ENCODE measurements around the gene SKIDA1.
A peak's percentile ranks its signal among the peaks of the same experiment; 100 is the strongest.

Gene SKIDA1

DNA sequence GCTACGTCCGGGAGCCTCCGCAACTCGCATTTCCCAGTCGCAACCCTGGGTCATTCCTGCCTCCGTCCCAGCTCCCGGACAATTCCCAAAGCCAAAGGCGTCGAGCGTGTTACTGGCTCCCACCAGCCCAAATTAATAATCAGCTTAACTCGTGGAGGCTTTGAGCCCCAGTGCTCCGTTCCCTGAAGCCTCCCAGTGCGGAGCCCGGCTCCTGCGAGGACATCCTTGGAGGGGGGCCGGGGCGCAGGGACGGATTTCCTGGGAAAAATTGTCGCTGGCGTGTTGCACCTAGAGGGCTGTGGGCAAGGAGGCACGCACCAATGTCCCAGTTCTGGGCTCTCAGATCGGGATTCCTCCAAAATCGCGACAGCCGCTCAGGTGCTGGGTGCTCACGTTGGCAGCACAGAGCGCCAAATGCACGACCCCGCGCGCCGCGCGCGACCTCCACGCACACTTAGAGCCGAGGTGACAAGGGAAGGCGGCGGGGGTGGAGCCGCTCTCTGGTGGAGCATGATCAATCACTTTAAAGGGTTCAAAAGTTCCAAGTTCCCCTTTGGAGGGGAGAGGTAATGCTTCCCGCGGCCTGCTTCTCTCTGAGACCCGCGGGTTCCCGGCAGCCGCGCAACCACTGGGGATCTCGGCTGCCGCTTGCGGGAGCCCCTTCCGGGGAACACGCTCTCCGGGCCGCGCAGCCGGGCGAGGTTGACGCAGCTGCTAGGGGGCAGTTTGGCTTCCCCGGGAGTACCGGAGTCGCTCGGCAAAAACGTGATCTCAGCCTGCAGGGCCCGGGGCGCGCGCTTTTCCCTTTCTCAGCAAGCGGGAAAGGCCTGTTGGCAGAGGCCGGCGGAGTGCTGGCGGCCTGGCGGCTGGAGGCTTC is 25.5 kb downstream of the SKIDA1 start:
- TF ChIP-seq, protein P1, sequence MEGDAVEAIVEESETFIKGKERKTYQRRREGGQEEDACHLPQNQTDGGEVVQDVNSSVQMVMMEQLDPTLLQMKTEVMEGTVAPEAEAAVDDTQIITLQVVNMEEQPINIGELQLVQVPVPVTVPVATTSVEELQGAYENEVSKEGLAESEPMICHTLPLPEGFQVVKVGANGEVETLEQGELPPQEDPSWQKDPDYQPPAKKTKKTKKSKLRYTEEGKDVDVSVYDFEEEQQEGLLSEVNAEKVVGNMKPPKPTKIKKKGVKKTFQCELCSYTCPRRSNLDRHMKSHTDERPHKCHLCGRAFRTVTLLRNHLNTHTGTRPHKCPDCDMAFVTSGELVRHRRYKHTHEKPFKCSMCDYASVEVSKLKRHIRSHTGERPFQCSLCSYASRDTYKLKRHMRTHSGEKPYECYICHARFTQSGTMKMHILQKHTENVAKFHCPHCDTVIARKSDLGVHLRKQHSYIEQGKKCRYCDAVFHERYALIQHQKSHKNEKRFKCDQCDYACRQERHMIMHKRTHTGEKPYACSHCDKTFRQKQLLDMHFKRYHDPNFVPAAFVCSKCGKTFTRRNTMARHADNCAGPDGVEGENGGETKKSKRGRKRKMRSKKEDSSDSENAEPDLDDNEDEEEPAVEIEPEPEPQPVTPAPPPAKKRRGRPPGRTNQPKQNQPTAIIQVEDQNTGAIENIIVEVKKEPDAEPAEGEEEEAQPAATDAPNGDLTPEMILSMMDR (IDR thresholded peaks at IDR 0.05; ENCODE audit: low read length, missing control alignments): no peak
- H3K4me3 ChIP-seq (replicated peaks; ENCODE audit: low read depth, low read length): no peak overlapping the region
- DNase-seq (ENCODE audit: low read depth): no peak

DNA sequence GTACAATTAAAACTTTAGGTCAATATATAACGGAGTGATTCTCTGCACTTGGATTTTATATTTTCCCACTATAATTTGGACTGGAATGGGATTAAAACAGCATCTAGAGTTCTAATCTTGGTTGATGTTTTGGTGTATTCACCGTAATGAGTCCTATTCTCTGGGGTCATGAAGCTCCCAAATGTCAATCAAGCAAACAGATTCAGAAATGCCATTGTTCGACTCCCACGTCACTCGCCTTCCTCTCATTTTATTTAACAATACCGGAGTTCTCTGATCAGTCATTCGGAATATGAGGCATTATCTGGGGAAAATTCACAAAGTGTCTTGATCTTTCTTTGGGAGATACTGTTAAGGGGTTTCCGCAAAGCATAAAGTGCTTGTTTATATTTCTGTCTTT is 26.5 kb downstream of the SKIDA1 start:
- TF ChIP-seq, protein P1 (IDR thresholded peaks at IDR 0.05; ENCODE audit: low read length, missing control alignments): no peak
- no peak overlapping the region for H3K4me3 ChIP-seq (replicated peaks; ENCODE audit: low read depth, low read length)
- no peak for DNase-seq (ENCODE audit: low read depth)

DNA sequence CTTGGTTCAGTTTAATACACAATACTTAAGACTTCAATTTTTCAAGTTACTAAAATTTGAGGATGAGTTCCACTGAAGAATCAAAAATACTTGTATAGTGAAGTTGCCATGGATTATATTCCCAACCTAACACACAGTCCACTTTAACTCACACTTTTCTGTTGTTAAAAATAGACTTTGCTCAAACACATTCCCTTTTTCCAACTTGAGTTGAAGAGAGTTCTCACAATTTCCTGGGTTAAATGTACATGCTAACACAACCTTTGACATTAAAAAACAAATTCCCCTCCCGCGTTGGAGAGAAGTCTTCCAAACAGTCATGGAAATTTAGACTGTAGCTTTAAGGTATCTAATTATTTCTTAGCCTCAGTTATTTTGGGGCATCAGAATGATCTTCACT is 27.1 kb downstream of the SKIDA1 start:
- no peak for DNase-seq (ENCODE audit: low read depth)
- TF ChIP-seq, protein P1 (IDR thresholded peaks at IDR 0.05; ENCODE audit: low read length, missing control alignments): no peak
- no peak overlapping the region for H3K4me3 ChIP-seq (replicated peaks; ENCODE audit: low read depth, low read length)

DNA sequence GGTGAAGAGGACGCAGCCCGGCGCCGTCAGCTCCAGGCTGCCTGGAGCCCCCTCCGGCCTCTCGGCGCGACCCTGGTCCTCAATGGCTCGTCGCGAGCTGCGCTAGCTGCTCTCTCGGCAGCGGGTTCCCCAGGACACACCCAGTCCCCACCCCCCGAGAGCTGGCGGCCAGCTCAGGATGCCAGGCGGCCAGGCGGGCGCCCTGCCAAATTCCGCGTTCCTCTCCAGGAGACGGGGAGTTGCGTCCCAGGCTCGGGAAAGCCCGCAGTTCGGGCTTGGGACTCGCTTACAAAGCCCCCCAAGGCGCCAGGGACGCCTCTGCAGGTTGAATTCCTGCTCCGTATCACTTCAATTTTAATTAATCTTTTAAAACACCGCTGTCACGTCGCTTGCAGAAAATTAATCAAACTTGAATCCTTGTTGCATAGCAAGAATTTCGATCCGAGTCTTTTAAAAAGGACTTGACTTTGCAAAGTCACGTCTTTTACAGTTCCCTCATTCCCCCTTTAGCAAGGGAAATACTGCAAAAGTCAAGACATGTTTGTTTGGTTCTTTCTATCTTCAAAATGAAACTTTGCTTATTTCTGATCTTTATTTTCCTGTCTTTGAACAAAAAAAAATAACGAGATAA is 28.2 kb downstream of the SKIDA1 start:
- TF ChIP-seq, protein P1 (IDR thresholded peaks at IDR 0.05; ENCODE audit: low read length, missing control alignments): no peak
- H3K4me3 ChIP-seq (replicated peaks; ENCODE audit: low read depth, low read length): peak overlapping the region; percentile 80
- peak; percentile 82 for DNase-seq (ENCODE audit: low read depth)

DNA sequence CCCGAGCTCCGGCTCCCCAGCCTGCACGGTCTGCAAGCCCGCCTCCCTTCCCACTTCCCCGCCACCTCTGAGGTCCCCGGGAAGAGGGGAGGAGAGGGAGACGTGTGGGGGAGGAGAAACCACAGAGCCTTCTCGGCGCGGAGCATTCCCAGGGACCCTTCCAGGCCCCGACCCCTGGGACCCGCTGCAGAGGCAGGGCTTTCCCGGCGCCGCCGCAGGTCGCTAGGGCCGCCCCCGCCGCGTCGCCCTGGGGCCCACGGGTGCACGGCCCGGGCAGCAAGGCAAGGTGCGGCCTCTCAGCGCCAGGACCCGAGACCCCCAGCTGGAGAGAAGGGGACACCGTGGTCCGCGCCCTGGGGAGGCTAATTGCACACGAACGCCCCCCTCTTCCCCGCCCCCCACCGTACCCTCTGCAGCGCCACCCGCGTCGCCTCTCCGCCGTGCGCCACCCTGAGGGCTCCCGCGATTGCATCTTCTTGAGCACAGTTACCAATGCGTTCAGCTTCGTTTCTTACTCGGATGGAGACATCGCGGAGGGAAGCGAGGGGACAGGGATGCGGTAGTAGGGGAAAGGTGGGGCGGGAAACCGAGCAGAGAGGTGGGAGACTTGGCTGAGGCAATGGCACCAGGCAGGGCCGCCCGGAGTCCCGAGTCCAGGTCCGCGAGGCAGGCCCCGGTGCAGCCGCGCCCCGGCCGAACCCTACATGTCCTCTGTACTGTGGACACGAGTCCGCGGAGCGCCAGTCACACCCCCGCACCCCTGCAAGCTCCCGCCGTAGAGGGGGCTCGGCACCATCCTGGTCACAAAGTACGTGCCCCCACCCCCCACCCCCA is 28.9 kb downstream of the SKIDA1 start:
- H3K4me3 ChIP-seq (replicated peaks; ENCODE audit: low read depth, low read length): peak overlapping the region; percentile 80
- peak; percentile 40 for DNase-seq (ENCODE audit: low read depth)
- TF ChIP-seq, protein P1 (IDR thresholded peaks at IDR 0.05; ENCODE audit: low read length, missing control alignments): peak; percentile 34

DNA sequence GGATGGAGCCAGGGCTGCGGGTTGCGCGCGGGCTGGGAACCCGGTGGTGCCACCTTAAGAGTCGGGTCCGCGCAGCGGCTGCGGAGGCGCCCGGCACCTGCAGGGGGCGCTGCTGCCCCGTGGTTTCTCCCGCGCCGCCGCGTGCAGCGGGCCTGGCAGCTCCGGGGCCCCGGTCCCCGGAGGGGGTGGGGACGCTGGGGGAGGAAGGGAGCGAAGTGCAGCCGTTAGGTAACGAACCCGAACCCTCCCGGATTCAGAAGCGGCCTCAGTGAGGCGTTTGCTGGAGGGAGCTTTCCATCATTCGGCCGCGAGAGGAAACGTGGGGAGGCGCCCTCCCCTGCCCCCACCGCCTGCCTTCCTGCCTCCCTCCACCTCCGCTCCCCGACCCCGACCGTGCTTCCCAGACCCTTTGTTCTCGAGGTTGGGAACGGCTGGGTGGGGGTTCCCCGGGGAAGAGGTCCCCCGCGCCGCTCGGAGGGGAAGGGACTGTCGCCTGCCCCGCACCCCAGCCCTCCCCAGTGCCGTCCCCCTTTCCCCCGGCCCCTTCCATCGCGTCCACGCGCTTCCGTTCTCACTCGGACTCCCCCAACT is 29.6 kb downstream of the SKIDA1 start:
- TF ChIP-seq, protein P1 (IDR thresholded peaks at IDR 0.05; ENCODE audit: low read length, missing control alignments): peak; percentile 41
- DNase-seq (ENCODE audit: low read depth): peak; percentile 92
- H3K4me3 ChIP-seq (replicated peaks; ENCODE audit: low read depth, low read length): peak overlapping the region; percentile 80
